ENCODE measurements around the gene AGAP1. TPM values are rescaled to one million over a fixed set of nuclear protein-coding genes. Genes with fewer than 3 reads are reported as not detected.

Gene AGAP1
- total RNA-seq, 2 experiments from 2014 or later: not detected

GRCh38 chr2:235934059-235934773 lies 440.4 kb downstream of the AGAP1 start:
- H3K9me3 ChIP-seq (ENCODE audit: low read length): no peaks in the 10 kb centered on the region
- no TSS peak for BruUV-seq (replicated peaks)
- no peaks in the 10 kb centered on the region for H3K9me2 ChIP-seq (ENCODE audit: insufficient read depth, low read length)
- H4K20me1 ChIP-seq (ENCODE audit: insufficient read depth, low read length): no peaks in the 10 kb centered on the region
- POLR2A ChIA-PET: interaction anchor here (0.7 kb wide), 1 partner anchor 793 kb away, joined by 4 read pairs; no protein-coding TSS in a partner anchor
- no peak overlapping the region for H3K4me2 ChIP-seq (ENCODE audit: low read length)
- H3K79me2 ChIP-seq (ENCODE audit: insufficient read depth, low read depth, low read length): no peaks in the 10 kb centered on the region
- no peak for TF ChIP-seq EZH2phosphoT487 (IDR thresholded peaks at IDR 0.05; ENCODE audit: borderline replicate concordance, low read depth, low read length)
- no peak for TF ChIP-seq CTCF (conservative IDR thresholded peaks at IDR 0.05; ENCODE audit: low read length)
- no peak overlapping the region for H3K27ac ChIP-seq (ENCODE audit: low read depth, low read length, poor library complexity, severe bottlenecking)
- no peak overlapping the region for H2AFZ ChIP-seq (ENCODE audit: low read length)
- DNase-seq (ENCODE audit: low spot score): no peak
- no peaks in the 10 kb centered on the region for H3K36me3 ChIP-seq (ENCODE audit: insufficient read depth, low read length)
- intact Hi-C loops (cut with micrococcal nuclease; ENCODE audit: unreplicated experiment): no loop called here
- no peaks in the 10 kb centered on the region for H3K4me1 ChIP-seq (ENCODE audit: insufficient read depth, low read length, poor library complexity, severe bottlenecking)
- CTCF ChIA-PET (ENCODE audit: unreplicated experiment): no interaction called here
- H3K4me3 ChIP-seq (ENCODE audit: low read depth, low read length, poor library complexity, severe bottlenecking): no peak overlapping the region

GRCh38 chr2:235934774-235935484 lies 441.1 kb downstream of the AGAP1 start:
- intact Hi-C loops (cut with micrococcal nuclease; ENCODE audit: unreplicated experiment): no loop called here
- ChIA-PET POLR2A (no interaction called here), CTCF (ENCODE audit: unreplicated experiment) (no interaction called here)
- Histone ChIP-seq H3K79me2 (ENCODE audit: insufficient read depth, low read depth, low read length) (no peaks in the 10 kb centered on the region), H3K4me2 (ENCODE audit: low read length) (no peak overlapping the region), H3K36me3 (ENCODE audit: insufficient read depth, low read length) (no peaks in the 10 kb centered on the region), H3K4me3 (ENCODE audit: low read depth, low read length, poor library complexity, severe bottlenecking) (no peak overlapping the region), H3K9me3 (ENCODE audit: low read length) (no peaks in the 10 kb centered on the region), H3K9me2 (ENCODE audit: insufficient read depth, low read length) (no peaks in the 10 kb centered on the region), H4K20me1 (ENCODE audit: insufficient read depth, low read length) (no peaks in the 10 kb centered on the region), H2AFZ (ENCODE audit: low read length) (no peak overlapping the region), H3K27ac (ENCODE audit: low read depth, low read length, poor library complexity, severe bottlenecking) (no peak overlapping the region), H3K4me1 (ENCODE audit: insufficient read depth, low read length, poor library complexity, severe bottlenecking) (no peaks in the 10 kb centered on the region)
- no TSS peak for BruUV-seq (replicated peaks)
- no peak for DNase-seq (ENCODE audit: low spot score)
- TF ChIP-seq CTCF (conservative IDR thresholded peaks at IDR 0.05; ENCODE audit: low read length): no peak
- no peak for TF ChIP-seq EZH2phosphoT487 (IDR thresholded peaks at IDR 0.05; ENCODE audit: borderline replicate concordance, low read depth, low read length)

GRCh38 chr2:235935773-235936172 lies 441.9 kb downstream of the AGAP1 start:
- TF ChIP-seq EZH2phosphoT487 (IDR thresholded peaks at IDR 0.05; ENCODE audit: borderline replicate concordance, low read depth, low read length) (no peak), CTCF (conservative IDR thresholded peaks at IDR 0.05; ENCODE audit: low read length) (no peak)
- no TSS peak for BruUV-seq (replicated peaks)

More at GRCh38 chr2:235935773-235936172, 441.9 kb downstream of the AGAP1 start:
- H4K20me1 ChIP-seq (ENCODE audit: insufficient read depth, low read length): no peaks in the 10 kb centered on the region
- H3K9me2 ChIP-seq (ENCODE audit: insufficient read depth, low read length): no peaks in the 10 kb centered on the region
- H3K79me2 ChIP-seq (ENCODE audit: insufficient read depth, low read depth, low read length): no peaks in the 10 kb centered on the region
- no peak overlapping the region for H3K4me3 ChIP-seq (ENCODE audit: low read depth, low read length, poor library complexity, severe bottlenecking)
- H3K36me3 ChIP-seq (ENCODE audit: insufficient read depth, low read length): no peaks in the 10 kb centered on the region
- H2AFZ ChIP-seq (ENCODE audit: low read length): no peak overlapping the region
- no peaks in the 10 kb centered on the region for H3K9me3 ChIP-seq (ENCODE audit: low read length)
- H3K27ac ChIP-seq (ENCODE audit: low read depth, low read length, poor library complexity, severe bottlenecking): no peak overlapping the region
- CTCF ChIA-PET (ENCODE audit: unreplicated experiment): no interaction called here
- POLR2A ChIA-PET: interaction anchor here (0.6 kb wide), 1 partner anchor 1924 kb away, joined by 3 read pairs; no protein-coding TSS in a partner anchor
- no peak for DNase-seq (ENCODE audit: low spot score)
- no peaks in the 10 kb centered on the region for H3K4me1 ChIP-seq (ENCODE audit: insufficient read depth, low read length, poor library complexity, severe bottlenecking)
- intact Hi-C loops (cut with micrococcal nuclease; ENCODE audit: unreplicated experiment): no loop called here
- no peak overlapping the region for H3K4me2 ChIP-seq (ENCODE audit: low read length)

Measured in OCI-LY7 (cell line).